Stimulated activated CD4-positive, alpha-beta T cell treated with anti-CD3 and anti-CD28 coated beads, Interleukin-12 subunit alpha, Interleukin-12 subunit beta, amount 100 ng/mL, for 48 hours (primary cell): ENCODE data around the gene P3H2.

Experiments used
- DNase-seq, 3 donors: peaks; one replicate each; pipeline ENCODE4 v3.0.0-alpha.2; 2020; ENCODE audit warnings: low read depth in 2 of 3, low spot score in 1 of 3

Gene P3H2

DNA sequence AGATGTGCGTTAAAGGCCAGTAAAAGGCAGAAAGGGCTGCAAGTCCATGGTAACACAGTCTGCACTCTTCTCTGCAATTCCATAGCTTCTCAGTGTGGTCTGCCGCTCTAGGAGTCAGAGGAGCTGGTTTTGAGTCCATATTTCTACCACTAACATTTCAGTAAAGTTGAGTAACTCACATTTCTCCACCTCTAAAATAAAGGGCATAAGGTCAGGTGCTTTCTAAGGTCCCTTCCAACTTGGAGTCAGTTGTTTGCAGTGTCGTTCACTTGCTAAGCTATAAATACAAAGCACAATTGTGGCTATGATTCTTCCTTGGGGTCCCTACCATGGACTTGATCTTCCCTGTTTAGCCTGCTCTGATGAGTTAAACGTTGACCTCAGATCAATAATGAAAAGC is 171.1 kb downstream of the P3H2 start:
- no peak for DNase-seq

DNA sequence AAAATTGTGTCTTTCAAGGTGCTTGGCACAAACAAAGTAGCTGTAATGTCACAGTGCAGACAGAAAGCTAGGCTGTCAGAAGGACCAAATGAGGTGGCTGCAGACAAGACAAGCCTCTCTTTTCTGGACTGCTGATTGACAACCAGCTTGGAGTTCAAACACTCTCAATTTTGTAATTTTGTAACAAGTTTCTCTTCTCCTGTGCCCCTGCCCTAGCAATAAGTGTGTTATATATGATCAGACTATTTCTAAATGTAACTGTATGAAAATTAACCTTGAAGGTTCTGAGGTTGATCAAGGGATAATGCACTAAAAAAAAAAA is 172.0 kb downstream of the P3H2 start:
- no peak for DNase-seq

DNA sequence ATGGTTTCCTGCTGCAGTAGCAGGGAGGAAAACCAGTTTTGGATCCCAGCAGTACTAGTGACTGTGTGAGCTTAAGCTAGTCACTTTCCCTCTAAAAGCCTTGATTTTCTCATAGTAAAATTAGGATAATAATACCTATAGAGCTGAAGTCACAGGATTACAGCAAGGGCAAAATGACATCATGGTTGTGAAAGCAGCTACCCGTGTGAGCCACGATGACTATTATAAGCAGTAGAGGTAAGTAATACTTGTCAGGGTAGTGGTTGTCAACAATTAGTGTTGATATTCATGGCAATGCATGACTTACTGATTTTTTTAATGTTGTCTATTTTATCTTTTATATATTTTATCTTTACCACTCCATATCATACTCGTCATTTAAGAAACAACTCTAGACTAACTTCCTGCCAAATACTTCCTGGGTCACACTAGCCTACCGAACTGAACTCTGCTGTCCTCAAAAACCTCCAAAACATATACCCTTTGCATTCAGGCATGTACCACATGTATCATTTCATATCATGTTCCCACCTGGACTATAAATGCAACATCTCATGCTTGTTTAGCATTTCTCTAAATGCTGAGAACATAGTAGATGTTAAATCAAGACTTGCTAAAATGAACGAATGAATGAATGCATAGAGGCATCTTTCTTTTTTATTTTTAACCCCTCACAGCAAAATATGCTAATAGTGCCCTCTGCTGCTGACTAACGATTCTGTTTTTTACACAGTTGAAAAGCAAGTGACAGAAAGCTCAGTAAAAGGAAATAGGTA is 172.6 kb downstream of the P3H2 start:
- peak in 1 of 3 donors; percentile 21 for DNase-seq

- DNase-seq: no peak
These were observed 173.6 kb downstream of the P3H2 start for GRCh38 chr3:189947068-189947467.

- no peak for DNase-seq
These were observed 174.6 kb downstream of the P3H2 start for GRCh38 chr3:189945935-189946709.

- DNase-seq: peak in 1 of 3 donors; percentile 24
These were observed 176.2 kb downstream of the P3H2 start for GRCh38 chr3:189944285-189945145.

- no peak for DNase-seq
These were observed 177.7 kb downstream of the P3H2 start for GRCh38 chr3:189942948-189943347.

DNA sequence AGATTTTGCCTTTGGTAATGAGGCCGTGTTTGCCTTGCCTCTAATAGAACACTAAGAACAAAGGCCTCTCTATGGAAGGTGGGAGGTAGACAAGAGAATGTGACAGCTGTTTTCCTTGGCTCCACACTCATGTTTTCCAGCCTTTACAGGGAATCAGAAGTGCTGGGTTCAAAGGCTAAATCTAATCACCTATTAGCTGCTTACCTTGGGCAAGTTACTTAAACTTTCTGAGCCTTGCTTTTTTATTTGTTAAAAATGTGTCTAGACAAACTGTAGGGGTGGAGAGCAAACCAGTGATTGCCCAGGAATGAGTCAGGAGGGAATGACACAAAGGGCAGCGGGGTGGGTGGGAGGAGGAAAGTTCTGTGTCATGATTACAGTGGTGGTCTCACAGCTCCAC is 179.0 kb downstream of the P3H2 start:
- no peak for DNase-seq

DNA sequence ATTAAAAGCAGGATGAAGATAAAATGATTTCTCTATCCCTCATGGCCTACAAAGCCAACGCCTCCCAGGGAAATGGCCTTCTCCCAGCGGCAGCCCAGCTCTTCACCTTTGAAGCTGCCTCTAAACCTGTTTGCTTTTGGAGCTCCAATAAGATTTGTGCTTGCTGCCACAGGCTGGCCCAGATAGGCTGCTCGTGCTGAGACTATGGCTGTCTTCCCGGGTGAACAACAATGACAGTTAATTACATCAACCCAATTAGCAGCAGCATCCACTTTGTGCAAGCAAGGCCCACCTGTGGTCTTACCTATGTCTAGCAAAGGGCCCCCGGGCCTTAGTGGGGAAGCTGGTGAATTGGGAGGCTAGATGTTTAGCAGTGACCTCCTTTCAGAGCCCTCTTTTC is 179.6 kb downstream of the P3H2 start:
- DNase-seq: no peak

- no peak for DNase-seq
These were observed 183.2 kb downstream of the P3H2 start for GRCh38 chr3:189937302-189938127.

- no peak for DNase-seq
These were observed 184.3 kb downstream of the P3H2 start for GRCh38 chr3:189936201-189936945.

GRCh38 chr3:189927975-189928895 is 192.5 kb downstream of the P3H2 start:
- DNase-seq: no peak

- DNase-seq: no peak
These were observed 198.9 kb downstream of the P3H2 start for GRCh38 chr3:189921770-189922169.

GRCh38 chr3:189914799-189915198 is 205.9 kb downstream of the P3H2 start:
- DNase-seq: peak in 1 of 3 donors; percentile 4

- no peak for DNase-seq
These were observed 209.7 kb downstream of the P3H2 start for GRCh38 chr3:189911001-189911400.

GRCh38 chr3:189909573-189909972 is 211.1 kb downstream of the P3H2 start:
- no peak for DNase-seq

GRCh38 chr3:189909139-189909538 is 211.6 kb downstream of the P3H2 start:
- no peak for DNase-seq

- DNase-seq: no peak
These were observed 212.1 kb downstream of the P3H2 start for GRCh38 chr3:189908646-189909045.

- DNase-seq: no peak
These were observed 212.9 kb downstream of the P3H2 start for GRCh38 chr3:189907803-189908202.
